Activated CD8-positive, alpha-beta T cell treated with anti-CD3 and anti-CD28 coated beads, Interleukin-2, amount 10 ng/mL, durations not matched to agents 7 days and 5 days (primary cell): ENCODE results near the gene FYB1. TPM values are rescaled to one million over a fixed set of nuclear protein-coding genes. Genes with fewer than 3 reads are reported as not detected.
A peak's percentile ranks its signal among the peaks of the same experiment; 100 is the strongest.

ENCODE experiments used
- ATAC-seq: fragments of 150-1000 bp; cut with Tn5 transposase; one replicate; pipeline ENCODE4 v1.10.0; 2021; ENCODE audit warnings: moderate library complexity
- CTCF ChIA-PET: fragments of 350-600 bp; sonication (Branson Sonifier 250); formaldehyde crosslinking; loops from one replicate; lab custom pipeline; 2021; ENCODE audit warnings: antibody characterized with exemption; lab: Charles Lee
- POLR2A ChIA-PET: fragments of 350-600 bp; sonication (Branson Sonifier 250); formaldehyde crosslinking; loops from one replicate; lab custom pipeline; 2021; ENCODE audit warnings: antibody characterized with exemption; lab: Charles Lee
- DNase-seq: peaks from one replicate; pipeline ENCODE4 v3.0.0-alpha.2; 2020
- H3K27ac Mint-ChIP-seq: one replicate; pipeline ENCODE4 v1.8.0; 2021; ENCODE audit warnings: mild to moderate bottlenecking, mixed read lengths
- H3K27me3 Mint-ChIP-seq: one replicate; pipeline ENCODE4 v1.8.0; 2021; ENCODE audit warnings: low read depth, mixed read lengths
- H3K36me3 Mint-ChIP-seq: one replicate; pipeline ENCODE4 v1.8.0; 2021; ENCODE audit warnings: low read depth, mixed read lengths
- H3K4me1 Mint-ChIP-seq: one replicate; pipeline ENCODE4 v1.8.0; 2021; ENCODE audit warnings: low read depth, mixed read lengths
- H3K4me3 Mint-ChIP-seq: one replicate; pipeline ENCODE4 v1.8.0; 2021; ENCODE audit warnings: mild to moderate bottlenecking, mixed read lengths
- H3K9me3 Mint-ChIP-seq: one replicate; pipeline ENCODE4 v1.8.0; 2022; ENCODE audit warnings: mixed read lengths; ENCODE audit not compliant: insufficient read depth
- total RNA-seq, 2 experiments: library from RNA; stranded (reverse); gene quantifications; one replicate each; pipeline ENCODE4 v1.2.3, GENCODE V29; 2021

The FYB1 gene
- total RNA-seq, 2 experiments from 2014 or later, result 198 to 215 TPM

GRCh38 chr5:39137819-39138451 is 81.4 kb downstream of the FYB1 start:
- H3K4me1 Mint-ChIP-seq, result peaks cover 3% of the 10 kb centered on the region
- no peak overlapping the region for H3K27ac Mint-ChIP-seq
- POLR2A ChIA-PET, result no interaction called here
- H3K9me3 Mint-ChIP-seq, result no peaks in the 10 kb centered on the region
- H3K4me3 Mint-ChIP-seq, result no peak overlapping the region
- CTCF ChIA-PET, result no interaction called here
- ATAC-seq (no peak), DNase-seq (no peak)
- peaks cover 59% of the 10 kb centered on the region for H3K36me3 Mint-ChIP-seq
- no peaks in the 10 kb centered on the region for H3K27me3 Mint-ChIP-seq

GRCh38 chr5:39137391-39137790 is 82.0 kb downstream of the FYB1 start:
- DNase-seq (no peak), ATAC-seq (no peak)
- POLR2A ChIA-PET, result no interaction called here
- H3K27ac Mint-ChIP-seq, result peak overlapping the region; percentile 2
- CTCF ChIA-PET, result no interaction called here
- H3K4me3 Mint-ChIP-seq, result no peak overlapping the region
- H3K9me3 Mint-ChIP-seq, result no peaks in the 10 kb centered on the region
- peaks cover 63% of the 10 kb centered on the region for H3K36me3 Mint-ChIP-seq
- H3K27me3 Mint-ChIP-seq, result no peaks in the 10 kb centered on the region
- peaks cover 3% of the 10 kb centered on the region for H3K4me1 Mint-ChIP-seq

DNA sequence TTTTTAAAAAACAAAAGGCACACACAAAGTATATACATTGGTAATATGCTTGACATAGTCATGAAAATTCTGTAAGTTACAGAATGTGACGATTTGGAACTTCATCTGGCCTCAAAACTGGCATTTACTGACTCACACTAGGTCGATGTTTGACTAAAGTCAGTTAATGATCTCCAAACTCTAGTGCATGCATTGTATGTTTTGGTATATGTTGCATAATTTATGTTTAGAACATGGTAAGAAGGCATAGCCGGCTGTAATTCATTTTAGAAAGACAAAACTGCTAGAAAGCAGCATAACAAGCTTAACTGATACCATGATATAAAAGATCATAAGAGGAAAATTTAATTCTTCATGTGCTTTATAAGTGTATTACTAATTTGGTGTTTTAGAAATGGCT is 86.6 kb downstream of the FYB1 start:
- Mint-ChIP-seq H3K4me3 (no peak overlapping the region), H3K9me3 (no peaks in the 10 kb centered on the region), H3K27me3 (no peaks in the 10 kb centered on the region), H3K27ac (no peak overlapping the region), H3K4me1 (peaks cover 6% of the 10 kb centered on the region), H3K36me3 (peaks cover 78% of the 10 kb centered on the region)
- DNase-seq (no peak), ATAC-seq (no peak)
- POLR2A ChIA-PET, result interaction anchor here (0.6 kb wide), 1 partner anchor 34 kb away, joined by 3 read pairs; no protein-coding TSS in a partner anchor
- CTCF ChIA-PET, result interaction anchor here (1.2 kb wide), 1 partner anchor 79 kb away, joined by 3 read pairs; no protein-coding TSS in a partner anchor

DNA sequence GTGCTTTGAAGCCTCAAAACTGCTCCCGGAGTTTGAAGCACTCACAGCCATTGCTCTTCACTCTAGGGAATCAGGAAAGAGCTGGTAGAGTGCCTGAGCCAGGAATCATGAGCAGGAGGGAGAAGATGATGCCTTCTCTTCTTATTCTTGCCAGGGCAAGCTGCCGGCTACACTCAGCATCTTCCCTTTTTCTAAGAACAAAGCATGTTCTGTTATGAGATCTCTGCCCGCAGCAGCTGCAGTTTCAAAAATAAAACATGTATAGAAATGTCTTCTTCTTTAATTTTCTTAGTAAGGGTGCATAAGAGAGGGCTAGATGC is 87.3 kb downstream of the FYB1 start:
- Mint-ChIP-seq H3K4me1 (peaks cover 5% of the 10 kb centered on the region), H3K27me3 (no peaks in the 10 kb centered on the region), H3K27ac (no peak overlapping the region), H3K4me3 (no peak overlapping the region), H3K36me3 (peaks cover 79% of the 10 kb centered on the region), H3K9me3 (no peaks in the 10 kb centered on the region)
- ATAC-seq (no peak), DNase-seq (no peak)
- ChIA-PET CTCF (no interaction called here), POLR2A (no interaction called here)

GRCh38 chr5:39131210-39132127 is 87.9 kb downstream of the FYB1 start:
- Mint-ChIP-seq H3K9me3 (no peaks in the 10 kb centered on the region), H3K27me3 (no peaks in the 10 kb centered on the region), H3K4me3 (no peak overlapping the region), H3K36me3 (peaks cover 74% of the 10 kb centered on the region), H3K27ac (no peak overlapping the region), H3K4me1 (peaks cover 5% of the 10 kb centered on the region)
- ChIA-PET POLR2A (no interaction called here), CTCF (no interaction called here)
- ATAC-seq, result no peak
- no peak for DNase-seq

GRCh38 chr5:39130716-39131115 is 88.6 kb downstream of the FYB1 start:
- Mint-ChIP-seq H3K36me3 (peaks cover 79% of the 10 kb centered on the region), H3K4me3 (no peak overlapping the region), H3K27ac (no peak overlapping the region), H3K4me1 (peaks cover 5% of the 10 kb centered on the region), H3K9me3 (no peaks in the 10 kb centered on the region), H3K27me3 (no peaks in the 10 kb centered on the region)
- DNase-seq (no peak), ATAC-seq (no peak)
- POLR2A ChIA-PET, result no interaction called here
- CTCF ChIA-PET, result no interaction called here

GRCh38 chr5:39121922-39122321 is 97.4 kb downstream of the FYB1 start:
- Mint-ChIP-seq H3K4me1 (peaks cover 3% of the 10 kb centered on the region), H3K27me3 (no peaks in the 10 kb centered on the region), H3K27ac (no peak overlapping the region), H3K36me3 (peaks cover 61% of the 10 kb centered on the region), H3K9me3 (no peaks in the 10 kb centered on the region), H3K4me3 (no peak overlapping the region)
- ChIA-PET CTCF (no interaction called here), POLR2A (no interaction called here)
- ATAC-seq (no peak), DNase-seq (no peak)

DNA sequence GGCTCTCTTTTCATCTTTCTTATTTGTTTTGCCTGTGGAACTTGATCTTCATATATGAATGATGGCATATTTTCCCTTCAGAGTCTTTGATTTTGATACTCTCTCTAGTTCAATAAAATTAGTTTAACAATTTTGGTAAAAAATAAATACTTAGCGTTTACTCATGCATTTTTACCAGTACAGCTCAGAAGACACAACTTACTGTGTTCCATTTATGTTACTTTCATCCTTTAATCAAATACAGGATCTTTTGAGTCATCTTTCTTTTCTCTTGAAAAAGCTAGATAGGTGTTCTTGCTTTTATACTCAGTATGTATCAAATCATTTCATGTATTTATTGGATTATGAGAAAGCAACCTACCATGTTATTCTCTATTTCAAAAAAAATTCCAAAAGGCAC is 98.0 kb downstream of the FYB1 start:
- peaks cover 7% of the 10 kb centered on the region for H3K4me1 Mint-ChIP-seq
- ATAC-seq (no peak), DNase-seq (no peak)
- peaks cover 67% of the 10 kb centered on the region for H3K36me3 Mint-ChIP-seq
- H3K4me3 Mint-ChIP-seq, result no peak overlapping the region
- no peak overlapping the region for H3K27ac Mint-ChIP-seq
- POLR2A ChIA-PET, result no interaction called here
- no peaks in the 10 kb centered on the region for H3K9me3 Mint-ChIP-seq
- CTCF ChIA-PET, result interaction anchor here (0.9 kb wide), 1 partner anchor 199 kb away, joined by 3 read pairs; no protein-coding TSS in a partner anchor
- no peaks in the 10 kb centered on the region for H3K27me3 Mint-ChIP-seq

DNA sequence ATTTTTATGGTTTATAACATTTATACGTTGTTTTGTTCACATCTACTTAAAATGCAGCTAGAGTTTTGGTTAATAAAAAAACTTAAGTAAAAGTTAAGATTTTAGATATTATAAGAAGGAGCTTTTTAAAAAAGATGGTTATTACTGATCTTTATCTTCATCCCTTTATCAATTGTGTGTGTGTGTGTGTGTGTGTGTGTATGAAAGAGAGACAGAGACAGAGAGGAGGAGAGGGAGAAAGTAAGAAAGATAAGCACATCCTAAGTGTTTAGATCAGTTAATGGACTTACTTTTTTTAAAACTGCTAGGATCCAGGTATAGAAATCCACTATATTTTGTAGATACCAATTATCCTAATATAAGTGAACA is 99.3 kb downstream of the FYB1 start:
- Mint-ChIP-seq H3K27ac (no peak overlapping the region), H3K9me3 (no peaks in the 10 kb centered on the region), H3K36me3 (peaks cover 69% of the 10 kb centered on the region), H3K27me3 (no peaks in the 10 kb centered on the region), H3K4me1 (peaks cover 14% of the 10 kb centered on the region), H3K4me3 (no peak overlapping the region)
- no peak for ATAC-seq
- ChIA-PET POLR2A (no interaction called here), CTCF (no interaction called here)
- DNase-seq, result no peak

DNA sequence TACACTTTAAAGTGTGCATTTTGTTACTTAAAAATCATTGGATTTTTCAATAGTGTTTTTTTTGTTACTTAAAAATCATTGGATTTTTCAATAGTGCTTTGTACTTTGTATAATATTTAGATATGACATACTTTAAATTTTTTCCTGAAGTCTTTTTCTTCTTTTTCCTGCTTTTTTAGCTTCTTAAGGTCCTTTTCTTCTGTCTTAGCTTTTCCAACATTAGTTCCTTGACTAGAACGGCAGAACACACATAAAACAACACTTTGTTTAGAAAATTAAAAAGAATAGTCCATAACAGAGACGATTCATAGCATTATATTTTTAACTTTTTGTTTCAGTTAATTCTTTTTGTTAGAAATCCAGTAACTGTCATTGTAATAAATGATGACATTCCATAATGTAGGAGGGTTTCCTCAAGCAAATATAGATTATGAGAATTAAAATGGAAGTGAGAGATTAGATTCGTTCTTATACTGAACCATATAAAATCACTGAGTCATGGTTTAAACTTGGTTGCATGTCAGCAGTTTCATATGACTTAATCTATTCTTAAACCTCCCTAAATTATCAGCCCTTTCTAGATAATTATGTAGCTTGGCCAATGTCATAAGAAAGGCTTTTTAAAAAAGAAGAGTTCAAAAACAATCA is 99.8 kb downstream of the FYB1 start:
- ChIA-PET POLR2A (no interaction called here), CTCF (no interaction called here)
- no peaks in the 10 kb centered on the region for H3K27me3 Mint-ChIP-seq
- ATAC-seq (no peak), DNase-seq (no peak)
- H3K36me3 Mint-ChIP-seq, result peaks cover 70% of the 10 kb centered on the region
- H3K4me3 Mint-ChIP-seq, result no peak overlapping the region
- H3K27ac Mint-ChIP-seq, result no peak overlapping the region
- no peaks in the 10 kb centered on the region for H3K9me3 Mint-ChIP-seq
- H3K4me1 Mint-ChIP-seq, result peaks cover 14% of the 10 kb centered on the region

DNA sequence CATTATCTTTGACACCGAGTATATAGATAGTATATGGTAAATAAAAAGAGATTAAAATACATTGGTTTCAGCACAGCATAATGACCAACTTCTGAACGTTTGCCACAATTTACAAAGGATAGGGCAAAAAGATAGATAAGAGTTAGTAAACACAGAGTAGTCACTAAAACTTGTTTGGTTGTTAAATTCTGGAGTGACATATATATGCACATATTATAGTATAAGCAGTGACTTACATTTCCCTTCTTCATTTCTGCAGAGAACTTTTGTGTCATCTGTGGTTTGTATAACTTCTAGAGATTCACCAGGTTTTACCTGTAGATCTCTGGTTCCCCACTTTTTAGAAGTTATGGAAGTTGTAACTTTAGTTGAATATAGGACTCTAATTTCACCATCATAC is 100.7 kb downstream of the FYB1 start:
- H3K9me3 Mint-ChIP-seq, result no peaks in the 10 kb centered on the region
- H3K27me3 Mint-ChIP-seq, result no peaks in the 10 kb centered on the region
- H3K27ac Mint-ChIP-seq, result no peak overlapping the region
- no peak overlapping the region for H3K4me3 Mint-ChIP-seq
- H3K4me1 Mint-ChIP-seq, result peaks cover 14% of the 10 kb centered on the region
- ATAC-seq, result no peak
- DNase-seq, result no peak
- H3K36me3 Mint-ChIP-seq, result peaks cover 69% of the 10 kb centered on the region
- ChIA-PET POLR2A (no interaction called here), CTCF (no interaction called here)

DNA sequence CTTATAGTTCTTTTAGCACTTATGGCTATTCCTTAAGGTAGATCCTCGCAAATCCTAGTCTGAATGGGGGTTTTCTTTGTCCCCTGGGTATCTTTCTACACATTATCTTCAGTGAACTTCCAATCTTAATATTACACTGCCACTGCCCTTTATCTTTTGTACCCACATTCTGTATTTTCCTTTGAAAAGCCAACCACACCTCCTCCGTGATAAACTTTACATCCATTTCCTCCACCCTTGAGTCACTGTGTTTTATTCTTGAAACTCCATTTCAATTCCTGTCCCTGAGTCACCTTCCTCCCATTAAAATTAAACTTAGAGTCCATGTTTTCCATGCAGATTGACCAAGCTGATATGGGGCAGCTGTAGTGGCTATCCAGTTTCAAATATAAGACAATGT is 102.0 kb downstream of the FYB1 start:
- H3K27me3 Mint-ChIP-seq, result no peaks in the 10 kb centered on the region
- H3K27ac Mint-ChIP-seq, result peak overlapping the region; percentile 16
- peaks cover 70% of the 10 kb centered on the region for H3K36me3 Mint-ChIP-seq

More for the DNA sequence above, 102.0 kb downstream of the FYB1 start:
- Mint-ChIP-seq H3K4me1 (peaks cover 14% of the 10 kb centered on the region), H3K4me3 (no peak overlapping the region), H3K9me3 (no peaks in the 10 kb centered on the region)
- no peak for DNase-seq
- POLR2A ChIA-PET, result interaction anchor here (0.6 kb wide), 1 partner anchor 263 kb away, joined by 3 read pairs; no protein-coding TSS in a partner anchor
- ATAC-seq, result no peak
- CTCF ChIA-PET, result no interaction called here
